ENCODE data around the gene RNASEH2B.

RNASEH2B gene

GRCh38 chr13:50909605-50910484 is at the start of gene RNASEH2B:
Gene RNASEH2B, plus strand, starts transcription at chr13:50909791. Its CDS starts 286 bp downstream, at chr13:50910077.
- H3K4me3 ChIP-seq (ENCODE audit: low read depth, low read length), result peak within 1 kb of the TSS; percentile 43

GRCh38 chr13:50864492-50864891 is 45.1 kb upstream of the RNASEH2B start:
- no peak overlapping the region for H3K4me3 ChIP-seq (ENCODE audit: low read depth, low read length)

- H3K4me3 ChIP-seq (ENCODE audit: low read depth, low read length), result no peak overlapping the region
Measured at GRCh38 chr13:50866817-50867636, 42.6 kb upstream of the RNASEH2B start.

- no peak overlapping the region for H3K4me3 ChIP-seq (ENCODE audit: low read depth, low read length)
Measured at GRCh38 chr13:50867637-50867945, 42.0 kb upstream of the RNASEH2B start.

GRCh38 chr13:50871405-50871804 is 38.2 kb upstream of the RNASEH2B start:
- no peak overlapping the region for H3K4me3 ChIP-seq (ENCODE audit: low read depth, low read length)

- no peak overlapping the region for H3K4me3 ChIP-seq (ENCODE audit: low read depth, low read length)
Measured at GRCh38 chr13:50873467-50873866, 36.1 kb upstream of the RNASEH2B start.

- no peak overlapping the region for H3K4me3 ChIP-seq (ENCODE audit: low read depth, low read length)
Measured at GRCh38 chr13:50873991-50874390, 35.6 kb upstream of the RNASEH2B start.

GRCh38 chr13:50882816-50883435 is 26.7 kb upstream of the RNASEH2B start:
- no peak overlapping the region for H3K4me3 ChIP-seq (ENCODE audit: low read depth, low read length)

GRCh38 chr13:50883728-50884127 is 25.9 kb upstream of the RNASEH2B start:
- H3K4me3 ChIP-seq (ENCODE audit: low read depth, low read length), result no peak overlapping the region

GRCh38 chr13:50884265-50884664 is 25.3 kb upstream of the RNASEH2B start:
- H3K4me3 ChIP-seq (ENCODE audit: low read depth, low read length), result no peak overlapping the region

- no peak overlapping the region for H3K4me3 ChIP-seq (ENCODE audit: low read depth, low read length)
Measured at GRCh38 chr13:50887151-50887550, 22.4 kb upstream of the RNASEH2B start.

- no peak overlapping the region for H3K4me3 ChIP-seq (ENCODE audit: low read depth, low read length)
Measured at GRCh38 chr13:50888362-50888761, 21.2 kb upstream of the RNASEH2B start.

- no peak overlapping the region for H3K4me3 ChIP-seq (ENCODE audit: low read depth, low read length)
Measured at GRCh38 chr13:50889317-50889716, 20.3 kb upstream of the RNASEH2B start.

- H3K4me3 ChIP-seq (ENCODE audit: low read depth, low read length), result no peak overlapping the region
Measured at GRCh38 chr13:50891206-50891605, 18.4 kb upstream of the RNASEH2B start.

- H3K4me3 ChIP-seq (ENCODE audit: low read depth, low read length), result no peak overlapping the region
Measured at GRCh38 chr13:50892210-50892944, 17.2 kb upstream of the RNASEH2B start.

- H3K4me3 ChIP-seq (ENCODE audit: low read depth, low read length), result no peak overlapping the region
Measured at GRCh38 chr13:50893211-50893852, 16.3 kb upstream of the RNASEH2B start.

GRCh38 chr13:50894012-50894411 is 15.6 kb upstream of the RNASEH2B start:
- no peak overlapping the region for H3K4me3 ChIP-seq (ENCODE audit: low read depth, low read length)

GRCh38 chr13:50894504-50894903 is 15.1 kb upstream of the RNASEH2B start:
- H3K4me3 ChIP-seq (ENCODE audit: low read depth, low read length), result no peak overlapping the region

- H3K4me3 ChIP-seq (ENCODE audit: low read depth, low read length), result no peak overlapping the region
Measured at GRCh38 chr13:50898338-50898737, 11.3 kb upstream of the RNASEH2B start.

GRCh38 chr13:50901701-50902100 is 7.9 kb upstream of the RNASEH2B start:
- no peak overlapping the region for H3K4me3 ChIP-seq (ENCODE audit: low read depth, low read length)

Measured in iPS-11a (cell line).